ENCODE results near the gene CALY. TPM values are rescaled to one million over a fixed set of nuclear protein-coding genes. Genes with fewer than 3 reads are reported as not detected.
A peak's percentile ranks its signal among the peaks of the same experiment; 100 is the strongest.

The CALY gene
- total RNA-seq, 2 experiments from 2014 or later: 3.8 to 3.9 TPM

- no peaks in the 10 kb centered on the region for H3K9me3 ChIP-seq (ENCODE audit: control insufficient read depth in 1 of 2, insufficient read depth in 1 of 2, low read length in 2 of 2)
- H3K27me3 Mint-ChIP-seq: no peaks in the 10 kb centered on the region
- no peaks in the 10 kb centered on the region for H3K36me3 Mint-ChIP-seq (ENCODE audit: low read depth)
- intact Hi-C loops (cut with DNase I, micrococcal nuclease): loop anchor here (2.0 to 5.0 kb wide), 3 partner anchors 50 to 1072 kb away; partner anchors contain the start of genes INPP5A (in 1 of the 2) and STK32C (in 1 of the 2)
- ChIA-PET CTCF (no interaction called here), POLR2A (interaction anchor here (1.6 to 3.5 kb wide), 4 partner anchors 9 to 43 kb away, joined by 6 to 19 read pairs (median 7); partner anchors contain the start of gene CALY)
- H3K27ac ChIP-seq (ENCODE audit: low read depth in 1 of 2, low read length in 2 of 2): peak within 1 kb of the TSS in 1 of 2 donors; percentile 40
- H3K27me3 ChIP-seq (ENCODE audit: control insufficient read depth in 1 of 2, insufficient read depth in 2 of 2, low read length in 2 of 2): no peaks in the 10 kb centered on the region
- peak within 1 kb of the TSS; percentile 24 for H3K27ac Mint-ChIP-seq
- no peaks in the 10 kb centered on the region for H3K9me3 Mint-ChIP-seq
- H3K4me1 ChIP-seq (ENCODE audit: insufficient read depth, low read length): peaks cover 28% of the 10 kb centered on the region
- peak within 1 kb of the TSS; percentile 93 for H3K4me3 ChIP-seq (ENCODE audit: low read length)
- H3K4me3 Mint-ChIP-seq: peak within 1 kb of the TSS; percentile 87
- DNase-seq (peak in 12 of 14 experiments; percentile 32 to 86 (median 48)), ATAC-seq (ENCODE audit: poor library complexity) (peak; percentile 49)
- H3K36me3 ChIP-seq (ENCODE audit: insufficient read depth, low read length): peaks cover 3% of the 10 kb centered on the region
- TF ChIP-seq CTCF (IDR thresholded peaks at IDR 0.05): no peak
- H3K4me1 Mint-ChIP-seq (ENCODE audit: low read depth): peaks cover 4% of the 10 kb centered on the region
Observed at GRCh38 chr10:133379152-133379800, 42.6 kb upstream of the CALY start, which contains the start of gene PAOX. Gene PAOX (plus strand): TSS chr10:133379262. CDS start chr10:133379317, 55 bp downstream.

- H3K4me1 ChIP-seq (ENCODE audit: insufficient read depth, low read length): peaks cover 34% of the 10 kb centered on the region
- H3K27ac Mint-ChIP-seq: peak overlapping the region; percentile 24
- intact Hi-C loops (cut with DNase I, micrococcal nuclease): loop anchor here (2.0 to 5.0 kb wide), 3 partner anchors 50 to 1071 kb away; partner anchors contain the start of genes INPP5A (in 1 of the 2) and STK32C (in 1 of the 2)
Observed at GRCh38 chr10:133378251-133379096, 41.8 kb upstream of the CALY start.

More at GRCh38 chr10:133378251-133379096, 41.8 kb upstream of the CALY start:
- Histone ChIP-seq H3K27ac (ENCODE audit: low read depth in 1 of 2, low read length in 2 of 2) (peak overlapping the region in 1 of 2 donors; percentile 40), H3K27me3 (ENCODE audit: control insufficient read depth in 1 of 2, insufficient read depth in 2 of 2, low read length in 2 of 2) (no peaks in the 10 kb centered on the region), H3K36me3 (ENCODE audit: insufficient read depth, low read length) (no peaks in the 10 kb centered on the region), H3K9me3 (ENCODE audit: control insufficient read depth in 1 of 2, insufficient read depth in 1 of 2, low read length in 2 of 2) (no peaks in the 10 kb centered on the region), H3K4me3 (ENCODE audit: low read length) (peak overlapping the region; percentile 93)
- Mint-ChIP-seq H3K4me1 (ENCODE audit: low read depth) (peaks cover 4% of the 10 kb centered on the region), H3K9me3 (no peaks in the 10 kb centered on the region), H3K4me3 (peak overlapping the region; percentile 87), H3K36me3 (ENCODE audit: low read depth) (no peaks in the 10 kb centered on the region), H3K27me3 (no peaks in the 10 kb centered on the region)
- peak; percentile 39 to 78 (median 53) for DNase-seq
- ATAC-seq (ENCODE audit: poor library complexity): peak; percentile 58
- ChIA-PET CTCF (interaction anchor here (1.3 kb wide), 1 partner anchor 49 kb away, joined by 5 read pairs; no protein-coding TSS in a partner anchor), POLR2A (interaction anchor here (0.9 to 3.5 kb wide), 5 partner anchors 9 to 49 kb away, joined by 3 to 19 read pairs (median 7); partner anchors contain the start of gene CALY)
- no peak for TF ChIP-seq CTCF (IDR thresholded peaks at IDR 0.05)
